ENCODE data around the gene GAB2.

The GAB2 gene

GRCh38 chr11:78397398-78397797 is 20.2 kb downstream of the GAB2 start:
- DNase-seq = no peak

DNA sequence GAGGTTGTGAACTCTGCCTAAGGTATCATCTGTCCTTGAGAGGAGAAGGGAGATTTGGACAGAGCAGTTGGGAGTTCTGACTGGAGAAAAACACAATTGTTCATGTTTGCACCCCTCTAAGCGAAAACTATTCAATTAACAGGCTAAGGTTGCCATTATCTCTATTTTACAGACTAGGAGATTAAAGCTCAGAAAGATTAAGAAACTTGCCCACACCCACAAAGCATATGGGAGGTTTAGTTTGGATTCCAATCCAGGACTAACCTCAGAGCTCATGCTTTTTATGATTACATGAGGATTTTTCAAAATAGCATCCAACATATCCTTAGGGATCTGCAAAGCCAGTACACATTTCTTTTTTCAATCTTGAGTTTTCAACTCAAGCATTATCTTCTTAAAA is 22.0 kb downstream of the GAB2 start:
- DNase-seq = no peak

GRCh38 chr11:78392854-78393253 is 24.8 kb downstream of the GAB2 start:
- DNase-seq = no peak

DNA sequence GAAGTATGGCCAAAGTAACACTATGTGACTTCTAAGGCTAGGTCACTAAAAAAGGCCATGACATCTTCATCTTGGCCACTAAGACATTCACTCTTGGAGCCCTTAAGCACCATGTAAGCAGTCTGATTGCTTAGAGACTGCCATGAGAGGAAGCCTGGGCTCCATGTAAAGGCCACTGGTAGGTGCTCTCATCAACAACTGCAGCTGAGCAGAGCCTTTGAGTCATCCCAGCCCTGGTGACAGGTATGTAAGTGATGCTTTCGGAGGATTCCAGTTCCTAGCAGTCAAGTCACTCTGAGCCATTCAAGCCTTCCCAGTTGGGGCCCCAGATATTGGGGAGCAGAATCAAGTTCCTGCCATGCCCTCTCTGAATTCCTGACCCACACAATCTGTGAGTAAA is 26.2 kb downstream of the GAB2 start:
- no peak for DNase-seq

DNA sequence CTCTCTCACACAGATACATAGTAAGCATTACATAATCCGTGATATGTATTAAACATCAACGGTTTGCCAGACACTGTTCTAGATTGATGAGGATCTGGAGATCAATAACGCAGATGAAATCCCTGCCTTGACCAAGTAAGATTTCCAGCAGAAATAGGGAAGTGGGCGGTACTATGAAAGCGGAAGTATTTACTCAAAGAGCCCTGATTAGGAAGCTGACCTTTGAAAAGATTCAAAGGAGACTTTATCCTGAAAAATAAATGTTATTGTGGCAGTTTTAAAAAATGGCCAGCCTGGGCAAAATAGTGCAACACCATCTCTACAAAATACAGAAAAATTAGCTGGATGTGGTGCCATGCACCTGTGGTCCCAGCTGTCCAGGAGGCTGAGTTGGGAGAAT is 26.8 kb downstream of the GAB2 start:
- DNase-seq = no peak

DNA sequence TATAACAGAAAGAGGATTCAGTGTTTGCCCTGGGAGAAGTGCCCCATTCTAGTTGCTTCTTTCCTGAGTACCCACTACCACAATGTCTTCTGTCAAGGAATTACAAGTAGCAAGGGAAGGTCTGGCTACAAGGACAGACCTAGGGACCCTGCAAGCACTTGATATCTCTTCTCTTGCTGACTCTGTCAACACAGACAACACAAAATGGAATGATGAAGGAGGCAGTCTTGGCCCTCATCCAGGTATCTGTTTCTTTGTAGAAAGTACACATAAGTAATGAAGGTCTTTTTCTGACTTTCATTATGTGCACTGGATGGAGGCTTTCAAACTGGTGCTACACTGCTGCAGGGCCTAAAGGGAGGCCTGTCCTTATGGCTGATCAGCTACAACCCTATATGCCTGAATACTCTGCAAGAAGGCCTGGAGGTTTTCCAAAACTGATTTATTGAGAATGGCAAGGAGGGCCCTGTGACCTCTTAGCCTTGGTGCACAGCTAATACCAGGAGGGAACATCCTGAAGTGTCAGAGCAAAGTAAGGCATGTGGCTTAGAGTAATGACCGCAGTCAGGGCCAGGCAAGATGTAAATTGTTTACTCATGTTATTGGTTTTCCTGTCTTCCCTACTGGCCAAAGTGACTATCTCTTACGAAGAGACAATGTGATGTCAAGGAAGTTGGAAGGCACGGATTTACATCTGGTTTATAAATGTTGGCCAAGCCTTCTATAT is 31.2 kb downstream of the GAB2 start:
- no peak for DNase-seq

- DNase-seq = no peak
Measured at GRCh38 chr11:78385205-78385604, 32.4 kb downstream of the GAB2 start.

DNA sequence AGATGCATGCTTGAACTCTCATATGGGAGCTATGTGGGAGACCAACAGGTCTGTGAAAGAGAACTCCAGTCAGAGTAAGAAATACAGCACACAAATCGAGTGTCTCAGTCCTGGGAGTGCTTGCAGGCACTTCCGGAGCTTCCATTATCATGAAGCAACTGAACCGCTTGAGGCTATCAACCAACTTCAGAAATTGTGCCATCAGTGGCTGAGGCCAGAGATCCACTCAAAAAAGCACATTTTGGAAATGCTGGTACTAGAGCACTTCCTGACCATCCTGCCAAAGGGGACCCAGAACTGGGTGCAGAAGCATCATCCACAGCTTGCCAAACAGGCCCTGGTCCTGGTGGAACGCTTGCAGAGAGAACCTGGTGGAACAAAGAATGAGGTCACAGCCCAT is 33.4 kb downstream of the GAB2 start:
- DNase-seq = no peak

DNA sequence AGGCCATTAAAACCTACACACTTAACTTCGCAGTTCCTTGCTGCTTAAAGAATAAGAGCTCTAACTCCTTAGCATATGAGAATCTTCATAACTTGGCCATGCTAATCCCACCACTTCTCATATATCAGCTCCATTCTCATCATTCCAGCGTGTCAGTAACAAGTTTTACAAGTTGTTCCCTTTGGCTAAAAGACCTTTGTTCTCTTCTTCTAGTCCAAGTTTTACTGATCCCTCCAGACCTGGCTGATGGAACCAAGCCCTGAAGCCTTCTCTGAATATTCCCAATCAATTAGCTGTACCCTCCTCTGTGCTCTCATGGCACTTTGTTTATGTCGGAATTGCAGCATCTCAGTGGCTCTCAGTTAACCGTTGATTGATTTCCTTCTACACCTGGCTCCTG is 35.8 kb downstream of the GAB2 start:
- no peak for DNase-seq

DNA sequence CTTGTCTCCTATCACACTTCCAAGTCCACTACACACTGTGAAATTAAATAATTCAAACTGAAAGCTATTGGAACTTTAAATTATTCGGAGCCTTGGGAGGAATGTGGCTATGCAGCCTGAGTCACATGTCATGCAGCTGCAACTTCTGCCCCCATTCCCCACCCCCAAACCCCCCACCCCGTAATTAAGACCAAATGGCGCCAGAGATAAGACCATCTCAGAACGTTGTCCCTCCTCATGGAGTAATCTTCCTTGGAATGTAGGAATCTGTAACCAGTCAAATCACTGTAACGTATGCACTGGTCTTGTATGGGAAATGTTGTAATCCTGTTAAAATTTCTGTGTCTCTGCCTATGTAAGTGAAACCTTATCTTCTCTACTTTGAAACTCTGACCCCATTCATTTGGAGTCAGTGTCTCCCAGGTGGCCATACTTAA is 37.0 kb downstream of the GAB2 start:
- DNase-seq = no peak

GRCh38 chr11:78379039-78379670 is 38.5 kb downstream of the GAB2 start:
- DNase-seq = no peak

- no peak for DNase-seq
Measured at GRCh38 chr11:78377625-78378418, 39.8 kb downstream of the GAB2 start.

DNA sequence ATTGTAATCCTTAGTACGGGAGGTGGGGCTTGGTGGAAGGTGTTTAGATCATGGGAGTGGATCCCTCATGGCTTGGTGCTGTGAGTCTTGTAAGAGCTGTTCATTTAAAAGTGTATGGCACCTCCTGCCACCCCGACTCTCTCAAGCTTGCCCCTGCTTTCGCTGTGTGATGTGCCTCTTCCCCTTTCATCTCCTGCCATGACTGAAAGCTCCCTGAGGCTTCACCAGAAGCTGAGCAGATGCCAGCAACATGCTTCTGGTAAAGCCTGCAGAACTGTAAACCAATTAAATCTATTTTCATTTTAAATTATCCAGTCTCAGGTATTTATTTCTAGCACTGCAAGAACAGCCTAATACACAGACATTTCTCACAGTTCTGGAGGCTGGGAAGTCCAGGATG is 40.8 kb downstream of the GAB2 start:
- no peak for DNase-seq

DNA sequence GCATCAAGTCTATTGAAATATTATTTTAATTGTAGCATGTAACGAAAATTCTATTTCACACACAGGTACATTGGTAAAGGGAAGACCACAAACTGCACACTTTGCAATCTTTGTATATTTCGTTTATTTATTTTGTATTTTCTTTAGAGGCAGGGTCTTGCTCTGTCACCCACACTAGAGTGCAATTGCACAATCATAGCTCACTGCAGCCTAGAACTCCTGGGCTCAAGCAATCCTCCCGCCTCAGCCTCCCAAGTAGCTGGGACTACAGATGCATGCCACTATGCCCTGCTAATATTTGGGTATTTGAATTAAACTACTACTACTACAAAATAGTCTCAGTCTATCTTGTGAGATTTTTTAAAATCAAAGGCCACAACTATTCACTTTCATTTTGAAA is 42.7 kb downstream of the GAB2 start:
- no peak for DNase-seq

GRCh38 chr11:78373689-78374088 is 43.9 kb downstream of the GAB2 start:
- no peak for DNase-seq

DNA sequence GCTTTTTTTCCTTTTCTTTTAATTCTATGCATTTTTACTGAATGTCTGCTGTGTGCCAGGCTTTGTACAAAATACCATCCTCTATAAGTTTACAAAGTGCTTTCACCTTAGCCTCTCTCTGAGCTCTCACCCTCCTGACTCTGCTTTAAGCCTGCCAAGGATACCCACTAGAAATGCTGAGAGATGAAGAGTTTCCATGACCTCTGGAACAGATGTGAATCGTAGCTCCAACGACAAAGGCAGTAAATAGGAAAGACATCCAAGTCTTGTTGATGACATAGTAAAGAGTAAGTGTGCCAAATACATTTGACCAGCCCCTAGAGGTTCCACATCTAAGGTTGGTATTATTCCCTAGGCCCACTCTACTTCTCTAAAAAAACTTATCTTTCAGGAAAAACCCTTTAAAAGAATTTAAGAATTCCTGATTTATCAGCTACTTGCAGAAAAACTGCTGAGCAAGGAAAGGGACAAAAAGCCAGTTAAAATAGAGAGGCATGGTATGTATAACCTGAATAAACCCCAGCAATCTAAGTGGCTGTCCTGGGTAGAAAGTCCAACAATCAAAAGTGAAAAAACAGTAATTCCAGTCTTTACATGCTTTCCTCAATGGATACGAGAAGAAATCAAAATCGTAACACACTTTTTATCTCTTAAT is 45.4 kb downstream of the GAB2 start:
- DNase-seq = no peak

- peak; percentile 84 for DNase-seq
Measured at GRCh38 chr11:78371221-78371891, 46.3 kb downstream of the GAB2 start.

- no peak for DNase-seq
Measured at GRCh38 chr11:78370406-78371172, 47.0 kb downstream of the GAB2 start.

GRCh38 chr11:78365381-78365792 is 52.2 kb downstream of the GAB2 start:
- no peak for DNase-seq

DNA sequence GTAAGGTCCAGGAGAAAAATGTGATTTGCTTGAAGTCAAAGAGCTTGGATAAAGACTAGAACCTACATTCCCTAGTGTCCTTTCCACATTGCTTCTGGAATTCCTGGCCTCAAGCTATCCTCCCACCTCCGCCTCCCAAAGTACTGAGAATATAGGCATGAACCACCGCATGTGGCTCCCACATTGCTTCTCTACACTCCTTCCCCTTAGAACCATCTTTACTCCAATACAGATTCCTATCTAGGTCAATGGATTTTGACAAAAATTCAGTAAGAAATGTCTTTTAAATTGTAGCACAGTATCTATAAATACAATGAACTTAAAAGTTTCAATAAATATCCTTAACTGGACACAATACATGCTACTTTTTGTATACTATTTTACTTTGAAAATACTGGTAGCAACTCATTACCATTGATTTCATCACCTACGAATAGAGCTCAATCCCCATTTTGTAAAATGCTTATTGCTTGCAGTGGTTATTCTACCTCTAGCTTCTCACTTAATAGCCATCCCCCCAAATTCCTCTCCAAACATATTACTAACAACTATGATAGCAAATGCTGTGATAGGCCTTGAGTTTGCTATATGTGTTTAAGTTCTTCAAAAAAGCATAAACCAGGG is 53.4 kb downstream of the GAB2 start:
- DNase-seq = no peak

- DNase-seq = no peak
Measured at GRCh38 chr11:78363024-78363619, 54.5 kb downstream of the GAB2 start.
